ENCODE data around the gene ARL15. TPM values are rescaled to one million over a fixed set of nuclear protein-coding genes. Genes with fewer than 3 reads are reported as not detected.

ARL15 gene
- total and polyA plus RNA-seq, 9 of the 15 experiments (the other 6 are each of a cell fraction or from before 2014, with no cell fraction given) = 18.5 to 80.4 (median 57.0) TPM

- TF ChIP-seq MLLT1 (IDR thresholded peaks at IDR 0.05) (peak in 1 of 2 experiments; percentile 46; a peak in 1 of 4 replicates), ATF7 (IDR thresholded peaks at IDR 0.05) (peak; percentile 24; the same call in 1 of the 2 replicates), NFIX (CRISPR knock-in tag; IDR thresholded peaks at IDR 0.05; ENCODE audit: low read depth) (peak; percentile 94), USF1 (CRISPR knock-in tag; IDR thresholded peaks at IDR 0.05) (no peak), VEZF1 (CRISPR knock-in tag; IDR thresholded peaks at IDR 0.05) (no peak), DDX20 (tag; IDR thresholded peaks at IDR 0.05; ENCODE audit: low read depth) (no peak), ZNF57 (CRISPR knock-in tag; IDR thresholded peaks at IDR 0.05) (no peak), SMARCA4 (IDR thresholded peaks at IDR 0.05) (peak; percentile 30; the same call in 1 of the 2 replicates), PHF20 (IDR thresholded peaks at IDR 0.05; ENCODE audit: partially characterized antibody) (no peak), ZNF24 (IDR thresholded peaks at IDR 0.05) (no peak)
Observed at GRCh38 chr5:54249210-54250028, 61.0 kb downstream of the ARL15 start (continued).

All from K562 (cell line).